GM19324 (cell line): Measurements from ENCODE around the gene CASP7.
A peak's percentile ranks its signal among the peaks of the same experiment; 100 is the strongest.

Source experiments
- ATAC-seq: cut with Tn5 transposase; IDR thresholded peaks from one replicate; pipeline ENCODE4 v1.9.1; 2021; ENCODE audit warnings: mild to moderate bottlenecking, moderate library complexity; ENCODE audit not compliant: unreplicated experiment, low FRiP score

CASP7 gene

GRCh38 chr10:113665806-113666354 lies 13.8 kb upstream of the CASP7 start:
- no peak for ATAC-seq

DNA sequence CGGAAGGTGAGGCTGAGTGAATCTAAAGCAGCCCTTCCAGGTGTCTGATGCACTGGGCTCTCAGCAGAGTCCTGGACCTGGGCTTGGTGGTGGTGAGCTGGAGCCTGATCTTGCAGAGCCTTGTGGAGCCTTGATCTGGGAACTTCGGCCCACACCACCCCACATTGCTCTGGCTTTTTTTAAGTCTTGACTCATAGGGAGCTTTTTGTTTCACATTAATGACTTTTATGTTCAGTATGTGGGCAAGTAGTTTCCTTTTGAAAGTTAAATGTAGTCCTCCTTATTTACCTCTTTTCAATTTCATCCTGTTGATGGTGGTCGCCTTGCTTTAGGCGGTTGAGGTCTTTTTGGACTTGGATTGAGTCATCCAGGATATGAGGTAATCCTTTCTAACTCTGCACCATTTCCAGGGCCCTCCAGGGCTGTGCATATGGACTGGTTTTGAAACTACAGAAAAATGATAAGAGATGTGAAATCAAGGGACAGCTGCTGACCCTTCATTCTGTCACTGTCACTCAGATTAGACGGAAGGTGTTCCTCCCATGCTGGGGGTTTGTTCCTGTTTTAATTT lies 12.9 kb upstream of the CASP7 start:
- ATAC-seq, result no peak

GRCh38 chr10:113680190-113681111 lies 739 bp downstream of the CASP7 start:
- peak; percentile 21 for ATAC-seq

GRCh38 chr10:113681533-113682470 lies 2.1 kb downstream of the CASP7 start:
- ATAC-seq, result peak; percentile 44

DNA sequence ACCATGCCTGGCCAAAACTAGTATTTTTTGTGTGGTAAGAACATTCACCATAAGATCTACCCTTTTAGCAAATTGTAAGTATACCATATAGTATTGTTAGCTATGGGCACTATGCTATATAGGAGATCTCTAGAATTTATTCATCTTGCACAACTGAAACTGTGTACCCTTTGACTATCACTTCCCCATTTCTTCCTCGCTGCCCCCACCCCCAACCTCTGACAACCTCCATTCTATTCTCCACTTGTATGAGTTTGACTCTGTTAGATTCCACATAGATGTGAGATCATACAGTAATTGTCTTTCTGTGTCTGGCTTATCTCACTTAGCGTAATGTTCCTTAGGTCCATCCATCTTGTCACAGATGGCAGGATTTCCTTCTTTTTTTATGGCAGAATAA lies 3.6 kb downstream of the CASP7 start:
- no peak for ATAC-seq

GRCh38 chr10:113686028-113686427 lies 6.3 kb downstream of the CASP7 start:
- ATAC-seq, result no peak

DNA sequence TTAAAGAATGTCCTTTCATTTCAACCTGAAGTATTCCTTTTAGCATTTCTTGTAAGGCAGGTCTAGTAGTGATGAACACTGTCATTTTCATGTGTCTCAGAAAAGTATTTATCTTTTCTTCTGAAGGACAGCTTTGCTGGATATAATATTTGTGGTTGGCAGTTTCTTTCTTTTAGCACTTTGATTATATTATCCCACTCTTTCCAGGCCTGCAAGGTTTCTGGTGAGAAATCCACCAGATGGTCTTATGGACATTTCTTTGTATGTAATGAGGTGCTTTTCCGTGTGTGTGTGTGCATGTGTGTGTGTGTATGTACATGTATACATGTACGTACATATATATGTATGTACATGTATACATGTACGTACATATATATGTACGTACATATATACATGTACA lies 7.3 kb downstream of the CASP7 start:
- no peak for ATAC-seq

DNA sequence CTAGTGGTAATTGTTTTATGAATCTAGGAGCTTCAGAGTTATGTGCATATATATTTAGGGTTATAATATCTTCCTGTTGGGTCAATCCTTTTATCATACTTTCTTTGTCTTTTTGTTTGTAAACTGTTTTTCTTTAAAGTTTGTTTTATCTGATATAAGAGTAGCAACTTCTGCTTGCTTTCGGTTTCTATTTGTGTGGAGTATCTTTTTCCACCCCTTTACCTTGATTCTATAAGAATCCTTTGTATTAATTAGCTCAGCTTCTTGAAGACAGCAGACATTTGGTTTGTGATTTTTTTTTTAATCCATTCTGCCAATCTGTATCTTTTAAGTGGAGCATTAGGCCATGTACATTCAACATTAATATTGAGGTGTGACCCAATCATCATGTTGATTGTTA lies 9.3 kb downstream of the CASP7 start:
- ATAC-seq, result no peak

GRCh38 chr10:113689574-113689973 lies 9.9 kb downstream of the CASP7 start:
- no peak for ATAC-seq

DNA sequence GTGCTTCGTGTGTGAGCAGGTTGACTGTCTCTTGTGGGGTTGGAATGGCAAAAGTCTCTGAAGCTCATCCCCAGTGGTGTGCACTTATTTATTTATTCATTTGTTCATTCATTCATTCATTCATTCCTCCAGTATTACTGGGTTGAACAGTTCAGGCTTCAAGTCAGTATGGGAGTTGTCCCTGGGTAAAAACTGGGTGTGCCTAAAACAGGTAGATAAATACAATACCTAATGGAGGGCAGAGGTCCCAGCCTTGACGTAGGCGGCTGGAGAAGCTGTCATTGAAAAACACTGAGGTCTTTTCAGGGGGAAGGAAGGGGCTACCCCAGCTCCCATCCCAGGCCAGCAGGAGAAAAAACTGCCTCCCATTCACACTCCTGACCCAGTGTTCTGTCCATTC lies 11.0 kb downstream of the CASP7 start:
- no peak for ATAC-seq

GRCh38 chr10:113691381-113691780 lies 11.7 kb downstream of the CASP7 start:
- no peak for ATAC-seq

- no peak for ATAC-seq
Measured at GRCh38 chr10:113692271-113692670, 12.6 kb downstream of the CASP7 start.

DNA sequence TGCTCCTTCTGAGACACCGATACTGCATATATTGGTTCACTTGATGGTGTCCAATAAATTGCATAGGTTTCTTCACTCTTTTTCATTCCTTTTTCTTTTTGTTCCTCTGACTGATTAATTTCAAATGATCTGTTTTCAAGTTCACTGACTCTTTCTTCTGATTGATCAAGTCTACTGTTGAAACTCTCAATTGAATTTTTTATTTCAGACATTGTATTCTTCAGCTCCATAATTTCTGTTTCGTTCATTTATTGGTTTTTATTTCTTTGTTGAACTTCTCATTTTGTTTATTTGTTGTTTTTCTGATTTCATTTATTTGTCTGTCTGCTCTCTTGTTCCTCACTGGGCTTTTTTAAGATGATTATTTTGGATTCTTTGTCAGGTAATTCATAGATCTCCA lies 13.6 kb downstream of the CASP7 start:
- no peak for ATAC-seq

DNA sequence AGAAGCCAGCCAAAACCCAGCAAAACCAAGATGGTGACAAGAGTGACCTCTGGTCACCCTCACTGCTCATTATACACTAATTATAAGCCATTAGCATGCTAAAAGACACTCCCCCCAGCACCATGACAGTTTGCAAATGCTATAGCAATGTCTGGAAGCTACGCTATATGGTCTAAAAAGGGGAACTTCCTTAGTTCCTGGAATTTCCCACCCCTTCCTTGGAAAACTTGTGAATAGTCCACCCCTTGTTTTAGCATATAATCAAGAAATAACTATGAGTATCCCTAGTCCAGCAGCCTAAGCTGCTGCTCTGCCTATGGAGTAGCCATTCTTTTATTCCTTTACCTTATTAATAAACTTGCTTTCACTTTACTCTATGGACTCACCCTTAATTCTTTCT lies 16.0 kb downstream of the CASP7 start:
- no peak for ATAC-seq

DNA sequence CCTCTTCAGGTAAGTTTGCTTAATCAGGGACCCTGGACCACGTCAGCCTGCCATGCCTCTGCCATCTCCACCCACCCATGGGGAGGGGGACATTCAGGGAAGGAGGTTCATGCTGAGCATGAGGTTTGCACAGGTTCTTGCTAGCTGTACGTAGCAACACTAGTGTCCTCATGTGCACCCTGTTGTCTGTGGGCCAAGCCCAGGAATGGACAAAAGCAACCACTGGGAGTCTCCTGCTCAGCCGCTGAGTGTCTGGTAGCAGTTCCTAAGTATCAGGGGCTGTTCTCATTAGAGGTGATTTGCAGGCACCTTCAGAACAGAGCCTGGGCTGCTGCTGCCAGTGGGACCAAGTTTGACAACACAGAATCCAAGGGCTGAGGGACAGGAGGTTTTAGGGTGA lies 17.9 kb downstream of the CASP7 start:
- no peak for ATAC-seq

- ATAC-seq, result no peak
Measured at GRCh38 chr10:113704637-113705343, 25.1 kb downstream of the CASP7 start.

GRCh38 chr10:113705344-113705652 lies 25.6 kb downstream of the CASP7 start:
- ATAC-seq, result no peak

DNA sequence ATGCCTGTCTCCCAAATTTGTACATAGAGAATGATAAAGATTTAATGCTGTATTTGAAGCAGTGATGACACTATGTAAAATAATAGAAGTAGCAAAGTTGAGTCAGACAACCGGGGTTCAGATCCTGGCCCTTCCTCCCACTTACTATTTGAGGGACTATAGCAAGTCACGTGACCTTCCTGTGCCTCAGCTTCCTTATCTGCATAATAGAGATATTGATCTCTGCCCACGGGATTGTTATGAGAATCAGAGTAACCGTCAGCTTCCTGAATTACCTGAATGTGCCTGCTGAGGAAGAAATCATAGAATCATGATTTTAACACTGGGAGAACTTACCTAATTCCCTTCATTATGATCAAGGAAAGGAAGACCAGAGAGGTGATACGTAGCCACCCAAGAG lies 26.9 kb downstream of the CASP7 start:
- no peak for ATAC-seq

GRCh38 chr10:113708640-113709039 lies 28.9 kb downstream of the CASP7 start:
- ATAC-seq, result no peak

- no peak for ATAC-seq
Measured at GRCh38 chr10:113709221-113709838, 29.6 kb downstream of the CASP7 start.
